SHP77 (cell line): Measurements from ENCODE around the gene LRP1B.

ENCODE experiments used
- DNase-seq, 2 experiments: peaks; one replicate each; lab custom pipeline; 2025; lab: John Stamatoyannopoulos, UW

LRP1B gene

DNA sequence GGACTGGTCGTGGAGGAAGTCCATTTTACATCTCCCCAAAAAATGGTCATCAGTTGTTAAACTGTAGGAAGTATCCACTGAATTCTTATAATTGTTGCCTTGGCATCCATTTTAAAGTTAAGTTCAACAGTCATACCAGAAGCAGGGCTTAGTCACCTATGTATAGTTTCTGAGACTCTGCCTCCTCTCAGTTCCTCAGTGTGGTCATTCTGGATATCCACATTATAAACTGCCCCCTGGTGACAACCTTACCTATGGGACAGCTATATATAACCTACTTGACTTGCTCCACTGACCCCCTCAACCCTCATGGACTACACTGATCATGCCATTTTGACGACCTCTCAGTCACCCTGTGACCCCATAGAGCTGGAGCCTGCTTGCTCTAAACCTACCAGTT, 617.0 kb downstream of the LRP1B start:
- no peak for DNase-seq

DNA sequence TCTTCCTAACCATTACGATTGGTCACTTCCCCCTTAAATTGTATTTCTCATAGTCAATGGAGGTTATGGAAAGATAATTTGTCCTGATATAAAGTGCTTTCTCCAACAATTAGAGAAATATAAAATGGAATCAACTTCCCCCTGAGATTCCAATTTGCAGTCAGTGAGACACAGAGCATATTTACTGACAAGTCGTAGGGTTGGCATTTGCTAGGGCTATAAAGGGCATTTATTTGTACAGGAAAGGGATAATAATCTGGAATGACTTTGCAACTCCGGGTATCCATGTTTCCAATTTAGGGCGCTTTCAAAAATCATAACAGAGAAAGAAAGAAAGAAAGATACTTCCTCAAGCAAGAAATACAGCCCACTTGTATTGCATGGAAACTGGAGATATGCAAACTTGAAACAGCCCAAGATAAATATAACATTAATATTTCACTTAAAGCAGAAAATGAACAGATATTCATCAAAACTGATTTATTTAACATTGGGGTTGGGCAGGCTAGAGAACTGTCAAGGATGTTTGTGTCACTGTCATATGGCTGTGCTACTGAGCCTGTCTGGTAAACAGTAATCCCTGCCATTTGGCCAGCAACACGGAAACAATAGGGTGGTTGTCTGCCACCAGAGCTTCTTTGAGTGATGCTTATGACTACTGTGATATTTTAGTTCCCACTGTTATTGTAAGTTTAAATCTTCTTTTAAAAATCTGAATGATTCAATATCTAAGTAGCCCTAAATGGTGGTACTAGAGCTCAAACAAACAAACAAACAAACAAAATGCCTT, 621.8 kb downstream of the LRP1B start:
- DNase-seq = no peak

DNA sequence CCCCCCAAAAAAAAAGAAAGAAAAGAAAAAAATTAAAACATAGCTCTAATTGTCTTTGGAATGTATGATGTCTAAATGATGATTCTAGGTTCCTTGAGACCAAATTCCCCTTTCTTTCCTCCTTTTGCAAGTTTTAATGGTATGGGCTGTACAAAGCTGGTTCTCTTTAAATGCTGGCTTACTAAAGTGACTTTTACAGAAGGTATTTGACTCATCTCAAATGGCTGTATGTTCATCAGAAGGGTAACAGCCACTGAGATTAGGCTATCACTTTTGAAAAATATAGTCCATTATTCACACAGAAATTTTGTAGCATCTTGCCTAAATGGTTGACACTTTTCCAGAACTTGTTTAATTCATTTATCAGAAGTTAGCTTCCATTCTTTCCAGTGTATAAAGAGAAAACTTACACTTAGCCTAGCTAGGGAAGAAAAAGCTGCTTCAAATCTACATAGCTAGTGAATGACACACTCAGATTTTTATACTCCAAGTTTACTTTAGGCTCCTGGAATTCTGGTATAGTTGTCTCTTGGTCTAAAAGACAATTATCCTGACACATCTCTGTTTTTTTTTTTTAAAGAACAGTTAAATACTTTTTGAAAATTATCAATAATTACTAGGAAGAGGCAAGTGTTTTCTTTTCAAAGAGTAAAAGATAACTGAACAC, 622.6 kb downstream of the LRP1B start:
- no peak for DNase-seq

DNA sequence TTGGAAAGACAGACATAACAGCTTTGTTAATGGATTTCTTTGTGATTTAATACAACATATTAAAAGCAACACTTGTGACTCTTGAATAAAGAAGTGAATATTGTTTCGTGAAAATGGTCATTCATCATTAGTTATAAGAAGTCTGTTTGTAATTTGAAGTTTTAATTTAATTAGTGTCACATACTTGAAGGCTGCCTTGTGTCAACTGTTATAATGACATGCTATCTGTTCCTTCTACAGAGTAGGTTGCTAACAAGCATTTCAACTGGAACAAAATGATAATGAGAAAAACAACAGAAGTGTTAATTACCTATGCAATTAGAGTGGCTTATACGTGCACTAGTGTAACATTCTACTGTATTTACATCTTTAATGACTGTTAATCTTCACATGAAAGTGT, 624.7 kb downstream of the LRP1B start:
- no peak for DNase-seq

DNA sequence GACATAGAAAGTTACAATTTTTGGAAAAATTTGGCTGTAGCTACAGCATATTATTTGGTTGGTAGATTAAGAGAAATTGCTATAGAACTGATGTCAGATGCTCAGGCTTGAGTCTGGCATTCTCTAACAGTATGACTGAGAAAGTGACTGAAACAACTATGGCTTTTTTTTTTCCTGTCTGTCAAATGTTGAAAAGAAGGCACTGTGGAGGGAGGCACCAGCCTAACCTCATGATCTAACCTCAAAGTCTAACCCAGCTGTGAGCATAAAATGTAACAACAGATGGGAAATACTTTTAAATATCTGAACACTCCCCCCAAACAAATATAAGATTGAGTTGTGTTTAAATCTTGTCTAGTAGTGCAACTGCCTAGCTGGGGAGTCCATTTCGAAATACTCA, 629.1 kb downstream of the LRP1B start:
- DNase-seq = no peak

DNA sequence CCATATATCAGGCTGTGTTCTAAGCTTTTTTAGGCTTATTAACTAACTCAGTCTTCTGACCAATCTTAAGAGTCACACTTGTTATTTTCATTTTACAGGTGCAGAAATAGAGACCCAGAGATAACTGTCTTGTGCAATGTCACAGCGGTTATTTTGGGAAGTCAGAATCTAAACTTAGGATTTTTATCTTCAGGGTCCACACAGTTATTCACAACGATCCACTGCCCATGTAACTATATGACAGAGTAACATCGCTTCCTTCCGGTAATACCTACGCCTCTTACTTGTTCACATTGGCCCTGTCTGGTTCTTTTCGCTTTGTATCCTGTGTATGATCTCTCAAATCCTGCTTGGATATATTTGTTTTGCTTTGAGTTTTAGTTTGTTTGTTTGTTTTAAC, 631.7 kb downstream of the LRP1B start:
- DNase-seq = no peak

DNA sequence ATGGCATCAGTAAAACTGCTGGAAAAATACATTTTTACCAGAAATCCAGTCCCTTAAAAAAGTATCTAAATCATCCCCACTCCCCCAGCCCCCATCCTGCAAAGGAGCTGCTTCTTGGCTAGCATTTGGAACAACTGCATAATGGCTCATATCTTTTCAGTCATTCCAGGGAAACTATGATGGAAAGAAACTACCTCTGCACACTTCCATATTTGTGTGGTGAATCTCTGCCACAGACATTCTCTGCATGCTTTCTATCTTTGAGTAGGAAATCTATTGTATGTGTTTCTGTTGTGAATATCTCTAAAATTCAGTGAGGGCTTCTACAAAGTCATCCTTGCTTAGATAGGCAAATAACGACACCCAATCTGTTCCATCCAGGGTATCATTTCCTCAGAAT, 632.3 kb downstream of the LRP1B start:
- no peak for DNase-seq

DNA sequence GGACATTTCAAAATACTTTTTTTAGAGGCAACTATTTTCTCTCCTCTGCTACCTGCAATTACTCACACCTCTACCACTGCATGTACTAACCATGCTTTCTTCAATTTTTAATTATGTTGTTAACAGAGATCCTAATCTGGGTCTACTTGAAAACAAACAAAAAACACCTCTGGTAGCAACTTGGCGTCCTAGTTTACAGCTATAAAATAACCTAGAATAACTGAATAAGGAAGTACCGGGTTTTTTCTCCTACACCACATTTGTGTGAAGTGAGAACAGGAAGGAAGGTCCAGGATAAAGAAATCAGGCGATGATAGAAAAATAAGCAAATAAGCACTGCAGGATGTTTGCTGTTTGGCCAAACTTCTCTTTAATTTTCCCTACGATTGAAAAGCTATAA, 633.5 kb downstream of the LRP1B start:
- DNase-seq = no peak

DNA sequence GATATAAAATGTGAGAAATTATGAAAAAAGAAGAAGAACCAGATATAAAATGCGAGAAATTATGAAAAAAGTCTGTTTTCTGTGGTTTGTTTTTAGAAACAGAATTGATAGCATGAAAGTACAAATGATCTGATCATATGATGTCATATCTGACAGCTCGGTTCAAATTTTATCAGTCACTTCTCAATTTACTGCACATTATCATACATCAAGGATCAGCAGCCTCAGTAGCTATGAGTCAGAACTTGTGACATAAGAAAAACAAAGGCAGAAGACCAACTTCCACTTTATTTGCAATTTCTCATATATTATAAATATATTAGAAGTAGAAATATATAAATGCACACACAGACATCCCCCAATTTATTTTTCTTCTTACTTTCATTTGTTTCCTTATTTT, 634.0 kb downstream of the LRP1B start:
- no peak for DNase-seq

DNA sequence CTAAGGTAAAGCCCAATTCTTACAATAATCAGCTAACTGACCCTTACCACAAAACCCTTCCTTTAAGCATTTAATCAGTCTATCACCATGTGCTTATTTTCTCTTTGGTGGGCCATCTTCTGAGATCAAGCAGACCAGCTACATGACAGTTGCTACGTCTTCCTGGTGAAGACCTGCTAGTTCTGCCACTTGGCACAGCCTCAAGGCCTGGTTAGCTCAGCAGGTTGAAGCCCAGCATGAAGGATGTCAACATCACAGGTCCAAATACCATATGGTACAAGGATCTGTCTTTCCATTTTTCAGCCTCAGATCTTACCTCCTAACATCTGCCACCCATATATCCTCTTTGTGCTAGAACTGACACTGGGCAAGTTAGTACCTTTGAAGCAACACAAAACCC, 636.9 kb downstream of the LRP1B start:
- DNase-seq = no peak

DNA sequence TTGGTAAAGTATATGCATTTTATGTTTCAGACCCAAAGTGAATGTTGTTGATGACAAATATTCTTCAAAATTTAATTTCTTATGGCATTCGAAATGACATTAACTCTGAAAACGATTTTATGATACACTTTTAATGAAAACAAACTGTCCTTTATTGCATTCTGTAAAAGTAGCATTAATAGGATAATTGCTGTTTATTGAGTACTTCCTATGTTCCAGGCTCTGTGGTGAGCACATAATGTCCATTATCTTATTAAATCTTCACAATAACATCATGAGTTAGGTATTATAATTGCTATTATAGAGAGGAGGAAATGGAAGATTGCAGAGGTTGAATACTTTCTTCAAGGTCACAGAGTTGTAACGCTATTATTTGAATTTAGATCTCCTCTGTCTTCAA, 638.0 kb downstream of the LRP1B start:
- no peak for DNase-seq

DNA sequence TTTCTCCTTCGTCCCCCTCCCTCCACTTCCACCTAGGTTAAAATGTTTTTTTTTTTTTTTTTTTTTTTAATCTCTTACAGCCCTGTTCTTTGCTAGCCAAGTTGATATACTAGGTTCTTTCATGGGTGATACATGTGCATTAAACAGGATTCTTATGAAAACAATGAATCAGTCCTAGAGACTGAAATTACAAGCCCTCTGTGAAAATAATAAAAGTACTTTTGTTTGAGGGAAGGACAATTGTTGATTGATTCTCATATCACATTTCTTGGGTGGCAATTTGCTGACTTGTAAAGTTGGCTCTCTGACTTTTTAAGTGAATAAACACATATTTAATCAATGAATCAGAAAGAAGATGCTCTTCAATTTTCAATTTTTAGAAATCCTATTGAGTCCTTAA, 639.9 kb downstream of the LRP1B start:
- DNase-seq = no peak

DNA sequence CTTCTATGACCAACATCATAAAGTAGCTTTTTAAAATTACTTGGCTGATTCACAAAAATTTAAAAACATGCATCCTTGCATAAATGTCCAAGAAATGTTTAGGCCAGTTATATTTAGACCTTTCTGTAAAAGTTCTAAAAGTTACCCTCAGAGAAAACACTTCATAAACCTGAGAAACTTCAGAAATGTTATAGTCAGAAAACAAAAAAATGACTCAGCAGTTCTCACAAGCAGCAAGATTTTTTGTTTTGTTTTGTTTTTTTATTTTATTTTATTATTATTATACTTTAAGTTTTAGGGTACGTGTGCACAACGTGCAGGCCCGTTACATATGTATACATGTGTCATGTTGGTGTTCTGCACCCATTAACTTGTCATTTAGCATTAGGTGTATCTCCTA, 648.1 kb downstream of the LRP1B start:
- DNase-seq = no peak

DNA sequence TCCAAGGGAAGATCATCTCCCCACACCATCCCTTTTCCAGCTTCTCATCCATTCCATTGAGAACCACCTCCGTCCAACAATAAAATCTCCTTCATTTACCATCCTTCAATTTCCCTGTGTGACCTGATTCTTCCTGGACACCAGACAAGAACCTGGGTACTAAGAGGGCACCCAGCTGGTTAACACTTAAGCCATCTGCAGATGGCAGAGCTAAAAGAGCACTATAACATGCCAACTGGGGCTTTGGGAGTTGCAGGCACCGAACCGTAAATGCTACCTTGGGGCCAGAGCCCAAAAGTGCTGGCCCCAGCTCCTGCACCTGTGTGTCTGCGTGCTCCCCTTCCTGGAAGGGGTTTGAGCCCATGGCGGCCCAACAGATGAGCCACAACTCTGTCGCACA, 655.0 kb downstream of the LRP1B start:
- DNase-seq = no peak

DNA sequence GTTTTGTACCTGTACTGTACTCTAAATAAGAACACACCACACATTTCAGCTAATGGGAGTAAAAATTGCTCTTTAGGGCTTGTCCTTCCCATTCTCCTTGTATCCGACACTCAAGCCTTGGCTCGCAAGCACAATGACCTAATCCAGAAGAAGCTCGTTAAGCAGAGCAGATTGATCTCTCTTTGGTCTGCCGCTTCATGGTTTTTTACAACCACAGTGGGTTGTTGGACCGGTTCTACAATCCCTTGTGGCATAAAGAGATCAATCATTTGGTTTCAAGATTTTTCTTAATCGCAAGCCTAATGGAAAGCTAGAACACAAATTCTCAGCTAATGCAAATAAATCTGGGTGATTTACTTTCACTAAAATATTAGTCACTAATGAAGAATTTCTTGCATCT, 662.1 kb downstream of the LRP1B start:
- DNase-seq = no peak

DNA sequence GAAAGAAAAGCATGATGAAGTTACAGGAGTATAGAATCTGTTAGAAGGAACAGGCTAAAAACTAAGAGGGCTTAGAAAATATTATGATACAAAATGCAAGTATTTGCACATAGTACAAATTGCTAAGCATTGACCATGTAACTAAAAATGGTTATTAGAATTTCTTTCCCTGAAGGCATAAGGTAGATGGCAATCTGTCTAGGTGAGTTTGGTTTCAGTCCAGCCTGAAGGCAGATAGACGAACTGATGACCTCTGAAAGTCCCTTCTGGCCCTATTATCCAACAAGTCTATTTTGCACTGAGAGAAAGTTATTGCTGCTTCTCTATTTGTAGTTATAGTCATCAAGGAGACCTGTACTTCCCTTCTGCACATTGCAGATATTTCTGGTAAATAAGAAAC, 663.5 kb downstream of the LRP1B start:
- no peak for DNase-seq

DNA sequence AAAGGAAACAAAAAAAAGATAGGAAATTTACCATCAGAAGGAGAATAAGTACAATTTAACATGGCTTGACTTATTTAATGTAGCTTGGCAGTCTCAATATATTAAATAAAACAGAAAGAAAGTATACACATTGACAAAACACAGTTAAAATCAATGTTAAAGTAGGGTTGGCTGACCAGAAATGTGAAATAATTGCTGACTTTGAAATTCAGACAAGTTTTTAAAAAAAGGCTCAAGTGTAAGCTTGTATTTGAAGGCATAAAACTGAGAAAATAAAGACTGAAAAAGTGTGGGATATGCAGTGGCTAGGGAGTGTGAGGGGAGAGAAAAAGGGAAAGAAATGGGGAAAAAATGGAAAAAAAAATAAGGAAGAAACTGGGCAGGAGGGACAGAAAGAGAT, 665.8 kb downstream of the LRP1B start:
- no peak for DNase-seq

DNA sequence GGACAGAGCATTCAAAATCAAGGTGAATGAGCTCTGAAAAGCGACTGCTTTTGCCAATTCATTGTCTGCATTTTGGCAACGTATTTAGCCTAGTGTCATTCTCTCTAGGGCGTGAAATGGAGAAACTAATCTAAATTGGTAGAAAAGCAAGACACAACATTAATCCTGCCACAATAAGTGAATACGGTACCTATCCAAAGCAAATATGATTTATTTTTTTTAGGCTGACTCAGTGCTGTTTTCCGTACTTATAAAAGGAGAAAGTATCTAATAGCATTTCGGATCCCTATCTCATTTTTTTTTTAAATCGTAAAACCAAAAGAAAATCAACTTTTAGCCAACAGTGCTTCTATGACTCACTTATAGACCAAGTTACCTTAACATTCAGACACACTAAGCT, 672.5 kb downstream of the LRP1B start:
- no peak for DNase-seq

DNA sequence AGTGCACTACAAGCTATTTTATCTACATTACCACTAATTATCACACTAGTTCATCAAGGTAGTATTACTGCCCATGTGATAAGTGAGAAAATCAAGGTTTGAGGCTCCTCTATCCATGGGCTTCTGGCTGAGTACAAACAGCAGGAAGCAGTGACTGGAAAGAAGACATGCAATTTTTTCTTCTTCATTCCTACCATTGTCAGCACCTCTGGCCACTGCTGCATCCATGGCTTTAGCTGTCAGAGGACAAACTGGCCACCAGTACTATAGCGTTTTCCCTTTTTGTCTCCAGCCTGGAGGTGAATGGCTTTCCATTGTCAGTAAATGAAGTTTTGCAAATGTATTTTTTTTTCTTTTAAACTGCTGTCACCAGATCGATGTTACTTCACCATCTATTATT, 674.9 kb downstream of the LRP1B start:
- DNase-seq = no peak

DNA sequence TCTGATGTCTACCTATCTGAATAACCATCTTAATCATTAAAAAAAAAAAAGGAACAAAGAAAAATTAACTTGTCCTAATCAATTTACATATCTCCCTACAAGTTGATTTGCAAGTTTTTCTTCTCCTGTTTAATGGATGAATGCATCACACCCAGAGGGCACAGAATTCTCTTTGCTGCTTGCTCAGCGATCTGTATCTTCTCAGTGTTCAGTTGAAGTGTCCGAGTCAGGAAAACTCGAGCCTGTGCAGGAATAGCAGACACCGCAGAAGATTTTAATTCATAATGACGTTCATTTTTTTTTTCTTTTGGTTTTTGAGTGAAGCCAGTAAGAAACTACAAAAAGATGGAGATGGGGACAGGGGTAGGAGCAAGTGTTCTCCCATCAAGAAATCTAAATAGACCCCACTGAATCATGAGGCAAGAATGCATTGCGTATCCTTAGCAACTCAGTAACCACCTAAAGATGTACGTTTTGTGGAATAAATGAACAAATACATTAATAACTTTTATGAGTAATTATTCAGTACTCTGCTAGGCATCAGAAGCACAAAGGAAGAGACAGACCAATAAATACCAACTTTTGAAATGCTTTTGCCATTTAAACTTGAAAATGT, 675.5 kb downstream of the LRP1B start:
- no peak for DNase-seq

DNA sequence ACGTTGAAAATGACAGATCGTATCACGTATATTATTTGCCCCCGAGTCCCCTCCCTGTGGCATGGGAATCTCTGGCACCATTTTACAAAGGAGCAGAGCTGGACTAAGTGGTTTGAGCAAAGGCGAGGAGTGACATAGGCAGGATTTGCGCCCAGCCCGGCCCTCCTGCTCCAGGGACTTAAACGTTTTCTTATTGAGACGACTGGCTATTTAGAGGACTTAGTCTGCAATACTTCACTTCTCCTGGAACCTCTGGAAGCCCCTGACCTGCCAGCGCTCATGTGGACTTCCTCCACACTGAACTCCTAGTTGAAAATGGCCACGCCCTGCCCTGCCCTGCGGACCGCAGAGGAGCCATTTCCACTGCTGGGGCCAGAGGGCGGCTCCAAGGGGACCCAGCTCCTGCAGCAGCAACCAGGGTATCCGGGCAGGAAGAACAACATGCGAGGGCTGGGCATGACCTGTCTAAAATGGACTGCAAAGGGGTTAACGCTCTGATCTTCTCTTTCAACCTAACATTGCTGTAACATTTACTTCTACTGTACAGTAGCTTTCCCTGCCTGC, 690.7 kb downstream of the LRP1B start:
- DNase-seq = no peak

DNA sequence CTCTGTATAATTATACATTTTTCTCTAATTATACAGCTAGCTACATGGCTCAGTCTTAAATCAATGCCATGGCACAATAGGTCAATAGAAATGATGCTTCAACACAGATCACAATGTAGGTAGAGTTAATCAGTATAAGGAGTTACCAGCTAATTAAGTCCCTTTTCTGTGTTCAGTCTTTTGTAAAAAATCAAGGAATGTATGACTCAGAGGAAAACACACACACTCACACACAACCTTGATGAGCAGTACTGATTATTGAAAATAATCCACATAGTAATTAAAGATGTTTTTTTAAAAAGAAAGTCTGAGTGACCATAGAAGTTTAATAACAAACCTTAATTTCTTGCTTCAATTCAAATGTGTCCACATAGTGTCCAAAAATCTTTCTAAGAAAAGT, 691.3 kb downstream of the LRP1B start:
- DNase-seq = no peak

DNA sequence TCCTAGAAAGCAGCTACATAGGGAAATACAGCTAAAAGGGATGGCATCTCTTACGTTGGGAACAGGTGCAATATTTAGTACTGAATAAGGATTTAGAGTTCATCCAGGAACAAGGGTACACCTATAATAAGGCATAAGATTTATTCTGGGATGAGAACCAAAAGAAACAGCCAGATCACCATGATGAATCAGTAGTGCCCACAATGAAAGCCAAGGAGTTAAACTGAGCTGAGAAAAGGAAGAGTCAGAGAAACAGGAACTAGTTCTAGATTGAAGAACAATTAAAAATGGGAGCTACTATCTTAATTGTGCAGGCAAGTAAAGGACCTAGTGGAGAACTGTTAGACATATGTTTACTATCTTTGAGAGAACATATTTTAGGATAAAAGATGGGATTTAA, 692.3 kb downstream of the LRP1B start:
- DNase-seq = no peak
